SU-DHL-6 (cell line): ENCODE measurements around the gene ST6GALNAC4.

Experiments
- CTCF ChIP-seq: fragments of 200-600 bp; sonication (generic); IDR thresholded peaks from one replicate; pipeline ENCODE4 v1.5.1; 2017; ENCODE audit warnings: antibody characterized with exemption, mild to moderate bottlenecking, low read length, moderate library complexity; ENCODE audit not compliant: insufficient read depth, poor library complexity, severe bottlenecking
- EZH2phosphoT487 ChIP-seq: fragments of 200-600 bp; sonication (generic), shearing (Covaris generic); conservative IDR thresholded peaks from 2 replicates; pipeline ENCODE4 v1.6.1; 2018; ENCODE audit warnings: mild to moderate bottlenecking, antibody characterized with exemption, low read length, moderate library complexity, mixed read lengths

- TF ChIP-seq CTCF, result no peak
- TF ChIP-seq EZH2phosphoT487, result no peak
Measured at GRCh38 chr9:127958728-127959127, 41.9 kb upstream of the ST6GALNAC4 start.
